HepG2 (cell line): Measurements from ENCODE around the gene ADGRB2. TPM values are rescaled to one million over a fixed set of nuclear protein-coding genes. Genes with fewer than 3 reads are reported as not detected.
A peak's percentile ranks its signal among the peaks of the same experiment; 100 is the strongest.

Source experiments
- ATF7 ChIP-seq, 2 experiments: fragments of 450-650 bp in 1 of 2; sonication (generic) in 1 of 2; formaldehyde crosslinking in 1 of 2; IDR thresholded peaks; 2 replicates each; pipeline versions ENCODE4 v1.4.0 to v1.6.1; 2016 to 2020; ENCODE audit warnings: antibody characterized with exemption in 1 of 2, mild to moderate bottlenecking in 1 of 2, missing genetic modification reagents in 1 of 2
- ATRX ChIP-seq: sonication (generic); formaldehyde crosslinking; IDR thresholded peaks from 2 replicates; pipeline ENCODE4 v1.4.0; 2020; ENCODE audit warnings: missing genetic modification reagents, borderline replicate concordance
- EZH2 ChIP-seq: conservative IDR thresholded peaks from 2 replicates; pipeline ENCODE4 v1.6.1; 2012; ENCODE audit warnings: mild to moderate bottlenecking, low read depth, low read length, moderate library complexity
- HOXA9 ChIP-seq: sonication (generic); formaldehyde crosslinking; IDR thresholded peaks from 2 replicates; pipeline ENCODE4 v1.8.1; 2022; ENCODE audit warnings: missing genetic modification reagents, mild to moderate bottlenecking, moderate library complexity, borderline replicate concordance
- JARID2 ChIP-seq: sonication (generic); formaldehyde crosslinking; IDR thresholded peaks from 2 replicates; pipeline ENCODE4 v1.8.1; 2023; ENCODE audit warnings: missing genetic modification reagents, inconsistent platforms; ENCODE audit not compliant: insufficient replicate concordance
- MAF1 ChIP-seq: sonication (generic); formaldehyde crosslinking; IDR thresholded peaks from 2 replicates; pipeline ENCODE4 v1.5.0; 2020; ENCODE audit warnings: missing genetic modification reagents, borderline replicate concordance
- PCBP1 ChIP-seq: fragments of 200-400 bp; formaldehyde crosslinking; IDR thresholded peaks from 2 replicates; pipeline ENCODE4 v1.6.1; 2017; ENCODE audit warnings: mild to moderate bottlenecking, low read depth, low read length, borderline replicate concordance
- PITX1 ChIP-seq: sonication (generic); formaldehyde crosslinking; IDR thresholded peaks from 2 replicates; pipeline ENCODE4 v1.5.1; 2020; ENCODE audit warnings: mild to moderate bottlenecking, missing genetic modification reagents
- RBM22 ChIP-seq: fragments of 200-400 bp; formaldehyde crosslinking; optimal IDR thresholded peaks from 2 replicates; pipeline ENCODE3; 2017; ENCODE audit warnings: mild to moderate bottlenecking, low read length, moderate library complexity
- ZFY ChIP-seq: sonication (generic); formaldehyde crosslinking; IDR thresholded peaks from 2 replicates; pipeline ENCODE4 v1.4.0; 2020; ENCODE audit warnings: missing genetic modification reagents
- ZIK1 ChIP-seq: sonication (generic); formaldehyde crosslinking; IDR thresholded peaks from 2 replicates; pipeline ENCODE4 v1.5.0; 2020; ENCODE audit warnings: mild to moderate bottlenecking, low read depth, missing genetic modification reagents, borderline replicate concordance
- ZNF101 ChIP-seq: sonication (generic); formaldehyde crosslinking; IDR thresholded peaks from 2 replicates; pipeline ENCODE4 v1.4.0; 2020; ENCODE audit warnings: mild to moderate bottlenecking, low read depth, missing genetic modification reagents, borderline replicate concordance
- ZNF12 ChIP-seq: sonication (generic); formaldehyde crosslinking; IDR thresholded peaks from 2 replicates; pipeline ENCODE4 v1.5.0; 2020; ENCODE audit warnings: missing genetic modification reagents
- ZNF17 ChIP-seq: sonication (generic); formaldehyde crosslinking; IDR thresholded peaks from 2 replicates; pipeline ENCODE4 v1.5.0; 2020; ENCODE audit warnings: mild to moderate bottlenecking, missing genetic modification reagents
- ZNF564 ChIP-seq: sonication (generic); formaldehyde crosslinking; IDR thresholded peaks from 2 replicates; pipeline ENCODE4 v1.8.1; 2023; ENCODE audit warnings: mild to moderate bottlenecking, missing genetic modification reagents
- ZNF83 ChIP-seq: sonication (generic); formaldehyde crosslinking; IDR thresholded peaks from 2 replicates; pipeline ENCODE4 v1.4.0; 2020; ENCODE audit warnings: missing genetic modification reagents, mild to moderate bottlenecking, borderline replicate concordance
- ZNF850 ChIP-seq: sonication (generic); formaldehyde crosslinking; conservative IDR thresholded peaks from 2 replicates; pipeline ENCODE4 v1.9.0; 2021; ENCODE audit warnings: mild to moderate bottlenecking, missing genetic modification reagents
- polyA plus RNA-seq, 8 experiments: library from polyadenylated mRNA; depleted of rRNA in 3 of 8; stranded (reverse) in 7 of 8; unstranded in 1 of 8; fragments of >200 nt; fragmentation: Illumina TruSeq in 4 of 8; extraction: Trizol in 4 of 8; gene quantifications; 2 replicates each; pipeline versions ENCODE4 v1.2.1 to v1.2.3, GENCODE V29; 2011 to 2016; ENCODE audit warnings: low read depth in 4 of 8, missing spikeins in 1 of 8, mixed read lengths in 1 of 8; ENCODE audit not compliant: insufficient read depth in 1 of 8
- total RNA-seq, 5 experiments: library from RNA; depleted of rRNA; stranded (reverse); fragments of >200 nt; fragmentation: Illumina TruSeq; extraction: Trizol; gene quantifications; 2 replicates each; pipeline ENCODE4 v1.2.3, GENCODE V29; 2016; ENCODE audit warnings: low read depth in 1 of 5
- TF ChIP-seq, protein P1 (sequence below): sonication (generic); formaldehyde crosslinking; IDR thresholded peaks from 2 replicates; pipeline ENCODE4 v1.8.1; 2023; ENCODE audit warnings: mild to moderate bottlenecking, missing genetic modification reagents
- TF ChIP-seq, protein P2 (sequence below): IDR thresholded peaks from 2 replicates; pipeline ENCODE4 v1.4.0; 2020; ENCODE audit warnings: mild to moderate bottlenecking, missing genetic modification reagents
- TF ChIP-seq, protein P3 (sequence below): sonication (generic); formaldehyde crosslinking; IDR thresholded peaks from 2 replicates; pipeline ENCODE4 v1.5.0; 2020; ENCODE audit warnings: missing genetic modification reagents
- TF ChIP-seq, protein P4 (sequence below): sonication (generic); formaldehyde crosslinking; IDR thresholded peaks from 2 replicates; pipeline ENCODE4 v1.8.0; 2022; ENCODE audit warnings: mild to moderate bottlenecking, missing genetic modification reagents, moderate library complexity

The ADGRB2 gene
- total and polyA plus RNA-seq, 2 of the 13 experiments (the other 11 are each of a cell fraction or from before 2014, with no cell fraction given): 0.03 to 0.09 TPM

DNA sequence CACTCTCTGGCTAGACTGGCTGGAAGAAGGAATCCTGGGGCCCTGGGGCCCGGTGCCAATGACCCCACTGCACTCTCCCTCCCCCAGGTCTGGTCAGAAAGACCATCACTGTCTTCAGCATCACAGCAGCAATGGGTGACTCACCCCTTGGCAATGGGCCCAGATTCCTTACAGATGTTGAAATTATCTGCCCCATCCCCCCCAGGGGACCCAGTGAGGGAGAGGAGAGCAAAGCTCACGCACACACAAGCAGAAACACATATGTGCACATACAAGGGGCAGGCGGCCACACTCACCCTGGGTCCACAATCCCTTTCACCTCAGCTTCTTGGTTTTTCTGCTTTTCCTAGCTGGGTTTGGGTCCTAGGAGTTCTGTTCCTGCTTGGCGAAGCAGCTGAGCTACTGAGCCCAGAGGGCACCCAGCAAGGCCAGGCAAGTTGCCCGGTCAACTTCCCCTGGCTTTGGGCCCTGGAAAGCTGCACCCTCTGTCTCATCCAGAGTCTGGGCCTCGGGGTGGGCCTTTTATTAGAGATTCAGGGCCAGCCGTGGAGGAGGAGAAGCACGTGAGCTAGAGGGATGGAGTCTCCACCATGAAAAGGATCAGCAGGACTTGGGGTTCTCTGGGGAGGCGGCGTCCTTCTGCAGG lies 62.9 kb downstream of the ADGRB2 start (continued):
- no peak for TF ChIP-seq ZNF850 (CRISPR knock-in tag)
- no peak for TF ChIP-seq RBM22
- TF ChIP-seq ZNF101 (CRISPR knock-in tag): no peak
- TF ChIP-seq, protein P1, sequence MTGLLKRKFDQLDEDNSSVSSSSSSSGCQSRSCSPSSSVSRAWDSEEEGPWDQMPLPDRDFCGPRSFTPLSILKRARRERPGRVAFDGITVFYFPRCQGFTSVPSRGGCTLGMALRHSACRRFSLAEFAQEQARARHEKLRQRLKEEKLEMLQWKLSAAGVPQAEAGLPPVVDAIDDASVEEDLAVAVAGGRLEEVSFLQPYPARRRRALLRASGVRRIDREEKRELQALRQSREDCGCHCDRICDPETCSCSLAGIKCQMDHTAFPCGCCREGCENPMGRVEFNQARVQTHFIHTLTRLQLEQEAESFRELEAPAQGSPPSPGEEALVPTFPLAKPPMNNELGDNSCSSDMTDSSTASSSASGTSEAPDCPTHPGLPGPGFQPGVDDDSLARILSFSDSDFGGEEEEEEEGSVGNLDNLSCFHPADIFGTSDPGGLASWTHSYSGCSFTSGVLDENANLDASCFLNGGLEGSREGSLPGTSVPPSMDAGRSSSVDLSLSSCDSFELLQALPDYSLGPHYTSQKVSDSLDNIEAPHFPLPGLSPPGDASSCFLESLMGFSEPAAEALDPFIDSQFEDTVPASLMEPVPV: no peak
- TF ChIP-seq, protein P2, sequence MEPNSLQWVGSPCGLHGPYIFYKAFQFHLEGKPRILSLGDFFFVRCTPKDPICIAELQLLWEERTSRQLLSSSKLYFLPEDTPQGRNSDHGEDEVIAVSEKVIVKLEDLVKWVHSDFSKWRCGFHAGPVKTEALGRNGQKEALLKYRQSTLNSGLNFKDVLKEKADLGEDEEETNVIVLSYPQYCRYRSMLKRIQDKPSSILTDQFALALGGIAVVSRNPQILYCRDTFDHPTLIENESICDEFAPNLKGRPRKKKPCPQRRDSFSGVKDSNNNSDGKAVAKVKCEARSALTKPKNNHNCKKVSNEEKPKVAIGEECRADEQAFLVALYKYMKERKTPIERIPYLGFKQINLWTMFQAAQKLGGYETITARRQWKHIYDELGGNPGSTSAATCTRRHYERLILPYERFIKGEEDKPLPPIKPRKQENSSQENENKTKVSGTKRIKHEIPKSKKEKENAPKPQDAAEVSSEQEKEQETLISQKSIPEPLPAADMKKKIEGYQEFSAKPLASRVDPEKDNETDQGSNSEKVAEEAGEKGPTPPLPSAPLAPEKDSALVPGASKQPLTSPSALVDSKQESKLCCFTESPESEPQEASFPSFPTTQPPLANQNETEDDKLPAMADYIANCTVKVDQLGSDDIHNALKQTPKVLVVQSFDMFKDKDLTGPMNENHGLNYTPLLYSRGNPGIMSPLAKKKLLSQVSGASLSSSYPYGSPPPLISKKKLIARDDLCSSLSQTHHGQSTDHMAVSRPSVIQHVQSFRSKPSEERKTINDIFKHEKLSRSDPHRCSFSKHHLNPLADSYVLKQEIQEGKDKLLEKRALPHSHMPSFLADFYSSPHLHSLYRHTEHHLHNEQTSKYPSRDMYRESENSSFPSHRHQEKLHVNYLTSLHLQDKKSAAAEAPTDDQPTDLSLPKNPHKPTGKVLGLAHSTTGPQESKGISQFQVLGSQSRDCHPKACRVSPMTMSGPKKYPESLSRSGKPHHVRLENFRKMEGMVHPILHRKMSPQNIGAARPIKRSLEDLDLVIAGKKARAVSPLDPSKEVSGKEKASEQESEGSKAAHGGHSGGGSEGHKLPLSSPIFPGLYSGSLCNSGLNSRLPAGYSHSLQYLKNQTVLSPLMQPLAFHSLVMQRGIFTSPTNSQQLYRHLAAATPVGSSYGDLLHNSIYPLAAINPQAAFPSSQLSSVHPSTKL (CRISPR knock-in tag): peak; percentile 87
- no peak for TF ChIP-seq ZNF17 (CRISPR knock-in tag)
- TF ChIP-seq, protein P3, sequence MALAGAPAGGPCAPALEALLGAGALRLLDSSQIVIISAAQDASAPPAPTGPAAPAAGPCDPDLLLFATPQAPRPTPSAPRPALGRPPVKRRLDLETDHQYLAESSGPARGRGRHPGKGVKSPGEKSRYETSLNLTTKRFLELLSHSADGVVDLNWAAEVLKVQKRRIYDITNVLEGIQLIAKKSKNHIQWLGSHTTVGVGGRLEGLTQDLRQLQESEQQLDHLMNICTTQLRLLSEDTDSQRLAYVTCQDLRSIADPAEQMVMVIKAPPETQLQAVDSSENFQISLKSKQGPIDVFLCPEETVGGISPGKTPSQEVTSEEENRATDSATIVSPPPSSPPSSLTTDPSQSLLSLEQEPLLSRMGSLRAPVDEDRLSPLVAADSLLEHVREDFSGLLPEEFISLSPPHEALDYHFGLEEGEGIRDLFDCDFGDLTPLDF (CRISPR knock-in tag): no peak
- no peak for TF ChIP-seq PCBP1
- TF ChIP-seq MAF1: no peak
- TF ChIP-seq ATF7 (IDR thresholded peaks at IDR 0.05): peak; percentile 43; the same call in 1 of the 2 replicates
- TF ChIP-seq ATF7 (CRISPR knock-in tag; IDR thresholded peaks at IDR 0.05): peak; percentile 97
- no peak for TF ChIP-seq HOXA9 (CRISPR knock-in tag)
- TF ChIP-seq EZH2: no peak
- TF ChIP-seq JARID2: no peak
- peak; percentile 87 for TF ChIP-seq ZNF12 (CRISPR knock-in tag)
- TF ChIP-seq ZNF564 (CRISPR knock-in tag): 0 out of 2 replicates have a peak, but pooled peaks have one; percentile 53
- peak; percentile 72; the same call in 1 of the 2 replicates for TF ChIP-seq PITX1
- no peak for TF ChIP-seq ZIK1 (CRISPR knock-in tag)
- TF ChIP-seq ZFY (CRISPR knock-in tag): no peak
- no peak for TF ChIP-seq ATRX (CRISPR knock-in tag)
- TF ChIP-seq ZNF83 (CRISPR knock-in tag): no peak
- TF ChIP-seq, protein P4, sequence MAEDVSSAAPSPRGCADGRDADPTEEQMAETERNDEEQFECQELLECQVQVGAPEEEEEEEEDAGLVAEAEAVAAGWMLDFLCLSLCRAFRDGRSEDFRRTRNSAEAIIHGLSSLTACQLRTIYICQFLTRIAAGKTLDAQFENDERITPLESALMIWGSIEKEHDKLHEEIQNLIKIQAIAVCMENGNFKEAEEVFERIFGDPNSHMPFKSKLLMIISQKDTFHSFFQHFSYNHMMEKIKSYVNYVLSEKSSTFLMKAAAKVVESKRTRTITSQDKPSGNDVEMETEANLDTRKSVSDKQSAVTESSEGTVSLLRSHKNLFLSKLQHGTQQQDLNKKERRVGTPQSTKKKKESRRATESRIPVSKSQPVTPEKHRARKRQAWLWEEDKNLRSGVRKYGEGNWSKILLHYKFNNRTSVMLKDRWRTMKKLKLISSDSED (CRISPR knock-in tag): no peak
